Astrocyte of the cerebellum (primary cell): Measurements from ENCODE around the gene ZNF366.

Source experiments
- DNase-seq: peaks from one replicate; pipeline ENCODE4 v3.0.0-alpha.2; 2011; ENCODE audit warnings: low read depth
- H3K4me3 ChIP-seq: 2 replicates; pipeline ENCODE4 v1.5.1; 2011; ENCODE audit warnings: mild to moderate bottlenecking, low read depth, low read length, moderate library complexity
- in situ Hi-C: cut with HindIII; loops from 2 replicates; pipeline ENCODE4 v1.10.0; 2017; ENCODE audit warnings: low sequenced_read_pairs
- TF ChIP-seq, protein P1 (sequence below): IDR thresholded peaks from 2 replicates; pipeline ENCODE4 v1.5.1; 2012; ENCODE audit warnings: low read length, low read depth, moderate library complexity, mild to moderate bottlenecking; ENCODE audit errors: missing control alignments

ZNF366 gene, protein sequence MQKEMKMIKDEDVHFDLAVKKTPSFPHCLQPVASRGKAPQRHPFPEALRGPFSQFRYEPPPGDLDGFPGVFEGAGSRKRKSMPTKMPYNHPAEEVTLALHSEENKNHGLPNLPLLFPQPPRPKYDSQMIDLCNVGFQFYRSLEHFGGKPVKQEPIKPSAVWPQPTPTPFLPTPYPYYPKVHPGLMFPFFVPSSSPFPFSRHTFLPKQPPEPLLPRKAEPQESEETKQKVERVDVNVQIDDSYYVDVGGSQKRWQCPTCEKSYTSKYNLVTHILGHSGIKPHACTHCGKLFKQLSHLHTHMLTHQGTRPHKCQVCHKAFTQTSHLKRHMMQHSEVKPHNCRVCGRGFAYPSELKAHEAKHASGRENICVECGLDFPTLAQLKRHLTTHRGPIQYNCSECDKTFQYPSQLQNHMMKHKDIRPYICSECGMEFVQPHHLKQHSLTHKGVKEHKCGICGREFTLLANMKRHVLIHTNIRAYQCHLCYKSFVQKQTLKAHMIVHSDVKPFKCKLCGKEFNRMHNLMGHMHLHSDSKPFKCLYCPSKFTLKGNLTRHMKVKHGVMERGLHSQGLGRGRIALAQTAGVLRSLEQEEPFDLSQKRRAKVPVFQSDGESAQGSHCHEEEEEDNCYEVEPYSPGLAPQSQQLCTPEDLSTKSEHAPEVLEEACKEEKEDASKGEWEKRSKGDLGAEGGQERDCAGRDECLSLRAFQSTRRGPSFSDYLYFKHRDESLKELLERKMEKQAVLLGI

DNA sequence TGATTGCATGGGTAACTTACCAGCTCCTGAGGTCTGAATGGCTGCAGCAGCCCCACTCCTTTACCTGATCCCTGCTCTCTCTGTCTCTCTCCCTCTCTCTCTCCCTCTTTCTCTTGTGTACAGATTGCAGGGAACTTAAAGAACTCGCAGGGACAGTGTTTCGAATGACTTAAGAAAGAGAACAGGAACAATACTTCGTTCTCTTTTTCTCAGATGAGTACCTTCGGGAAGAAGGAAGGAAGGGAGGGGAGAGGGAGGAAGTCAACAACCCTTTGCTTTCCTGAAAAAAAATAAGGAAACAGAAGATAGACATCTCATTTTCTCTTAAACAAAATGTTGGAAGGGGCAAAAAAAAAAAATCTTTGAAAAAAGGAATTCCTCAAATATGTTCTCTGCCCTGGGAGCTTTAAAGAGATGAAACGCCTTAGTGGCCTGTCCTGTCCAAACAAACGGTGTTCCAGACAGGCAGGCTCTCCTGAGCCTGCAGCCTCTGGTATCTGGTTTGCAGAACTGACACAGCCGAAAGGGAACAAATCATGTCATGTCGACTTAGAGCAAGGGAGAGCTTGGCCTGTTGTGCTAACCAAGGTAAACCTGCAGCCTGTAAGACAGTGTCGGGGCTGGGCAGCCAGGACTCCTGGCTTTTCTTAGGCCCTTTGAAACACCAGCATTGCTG, at the start of gene ZNF366:
Gene ZNF366, minus strand, starts transcription at position 180 of the 676 bp plus-strand sequence. CDS start 45,914 bp downstream, outside the sequence.
- no peak within 1 kb of the TSS for H3K4me3 ChIP-seq
- TF ChIP-seq, protein P1, sequence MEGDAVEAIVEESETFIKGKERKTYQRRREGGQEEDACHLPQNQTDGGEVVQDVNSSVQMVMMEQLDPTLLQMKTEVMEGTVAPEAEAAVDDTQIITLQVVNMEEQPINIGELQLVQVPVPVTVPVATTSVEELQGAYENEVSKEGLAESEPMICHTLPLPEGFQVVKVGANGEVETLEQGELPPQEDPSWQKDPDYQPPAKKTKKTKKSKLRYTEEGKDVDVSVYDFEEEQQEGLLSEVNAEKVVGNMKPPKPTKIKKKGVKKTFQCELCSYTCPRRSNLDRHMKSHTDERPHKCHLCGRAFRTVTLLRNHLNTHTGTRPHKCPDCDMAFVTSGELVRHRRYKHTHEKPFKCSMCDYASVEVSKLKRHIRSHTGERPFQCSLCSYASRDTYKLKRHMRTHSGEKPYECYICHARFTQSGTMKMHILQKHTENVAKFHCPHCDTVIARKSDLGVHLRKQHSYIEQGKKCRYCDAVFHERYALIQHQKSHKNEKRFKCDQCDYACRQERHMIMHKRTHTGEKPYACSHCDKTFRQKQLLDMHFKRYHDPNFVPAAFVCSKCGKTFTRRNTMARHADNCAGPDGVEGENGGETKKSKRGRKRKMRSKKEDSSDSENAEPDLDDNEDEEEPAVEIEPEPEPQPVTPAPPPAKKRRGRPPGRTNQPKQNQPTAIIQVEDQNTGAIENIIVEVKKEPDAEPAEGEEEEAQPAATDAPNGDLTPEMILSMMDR: no peak
- no peak for DNase-seq
- in situ Hi-C loops: no loop called here

DNA sequence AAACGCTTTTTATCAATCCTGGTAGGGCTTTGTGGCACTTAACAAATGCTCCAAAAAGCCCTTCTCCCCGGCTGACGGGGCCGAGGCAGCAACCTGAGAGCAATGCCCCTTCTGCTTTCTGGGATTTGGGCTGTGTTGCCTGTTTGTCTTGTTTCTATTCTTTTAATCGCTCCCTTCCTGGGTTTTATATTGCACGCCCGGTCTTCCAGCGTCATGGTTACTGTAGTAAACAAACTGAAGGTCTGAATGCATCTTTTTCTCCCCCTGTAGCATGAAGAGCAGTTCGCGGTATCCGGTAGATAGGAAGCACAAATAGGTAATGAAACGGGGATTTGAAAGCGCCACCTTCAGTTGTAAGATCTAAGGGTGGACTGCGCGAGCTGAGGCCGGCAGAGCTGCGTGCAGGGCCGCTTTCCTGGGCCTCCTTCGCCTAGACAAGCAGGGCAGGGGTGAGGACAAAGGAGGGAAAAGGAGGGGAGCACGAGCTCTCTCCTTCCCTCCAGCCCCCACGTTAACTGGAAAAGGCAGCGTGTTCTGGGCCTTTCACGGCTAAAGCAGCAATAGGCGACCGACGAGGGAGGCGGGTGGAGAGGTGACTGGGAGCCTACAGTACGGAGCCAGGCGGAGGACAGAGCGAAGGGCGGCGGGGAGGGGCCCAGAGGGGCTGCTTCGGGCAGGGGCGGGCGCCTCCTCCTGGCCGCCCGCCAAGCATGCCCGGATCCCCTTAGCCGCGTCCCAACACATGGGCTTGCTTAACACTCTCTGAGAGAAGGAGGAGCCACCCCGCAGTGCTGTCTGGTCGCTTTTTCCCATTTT, 49.3 kb upstream of the ZNF366 start:
- in situ Hi-C loops: no loop called here
- DNase-seq: peak; percentile 32
- TF ChIP-seq, protein P1: peak; percentile 13
- H3K4me3 ChIP-seq: no peak overlapping the region

DNA sequence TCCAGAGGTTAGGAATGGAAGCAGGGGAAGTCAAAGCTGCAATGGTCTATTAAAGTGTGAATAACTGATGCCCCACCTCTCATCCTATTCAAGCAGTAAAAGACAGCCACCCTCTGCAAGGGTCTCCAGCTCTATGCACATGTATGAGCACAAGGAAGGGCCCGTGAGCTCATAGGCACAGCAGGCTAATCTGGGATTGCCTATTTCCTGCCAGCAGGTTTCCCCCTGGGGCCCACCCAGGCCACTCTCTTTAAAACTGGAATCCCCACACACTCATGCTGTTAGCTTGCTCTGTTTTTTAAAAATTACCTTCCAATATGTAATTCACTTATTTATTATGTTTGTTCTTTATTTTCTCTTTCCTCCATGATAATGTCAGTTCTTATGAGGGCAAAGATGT, 48.7 kb upstream of the ZNF366 start:
- TF ChIP-seq, protein P1: no peak
- DNase-seq: no peak
- in situ Hi-C loops: no loop called here
- H3K4me3 ChIP-seq: no peak overlapping the region

DNA sequence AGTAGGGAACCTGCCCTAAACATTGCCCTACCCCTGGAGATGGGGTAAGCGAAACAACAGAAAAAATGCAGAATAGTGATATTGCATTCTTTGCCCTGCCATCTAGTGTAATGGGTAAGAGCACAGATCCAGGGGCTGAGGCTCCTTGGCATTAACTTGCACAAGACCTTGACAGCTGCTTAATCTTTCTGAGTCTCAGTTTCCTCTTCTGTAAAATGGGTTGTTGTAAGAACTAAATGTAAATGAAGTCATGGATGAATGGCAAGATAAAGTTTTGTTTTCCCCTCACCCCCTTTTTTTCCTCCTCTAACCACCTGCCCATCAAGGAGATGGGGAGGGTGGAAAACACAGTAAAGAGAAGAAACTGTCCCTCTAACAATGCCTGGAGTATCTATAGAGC, 47.7 kb upstream of the ZNF366 start:
- no peak for DNase-seq
- H3K4me3 ChIP-seq: no peak overlapping the region
- TF ChIP-seq, protein P1: no peak
- in situ Hi-C loops: no loop called here

DNA sequence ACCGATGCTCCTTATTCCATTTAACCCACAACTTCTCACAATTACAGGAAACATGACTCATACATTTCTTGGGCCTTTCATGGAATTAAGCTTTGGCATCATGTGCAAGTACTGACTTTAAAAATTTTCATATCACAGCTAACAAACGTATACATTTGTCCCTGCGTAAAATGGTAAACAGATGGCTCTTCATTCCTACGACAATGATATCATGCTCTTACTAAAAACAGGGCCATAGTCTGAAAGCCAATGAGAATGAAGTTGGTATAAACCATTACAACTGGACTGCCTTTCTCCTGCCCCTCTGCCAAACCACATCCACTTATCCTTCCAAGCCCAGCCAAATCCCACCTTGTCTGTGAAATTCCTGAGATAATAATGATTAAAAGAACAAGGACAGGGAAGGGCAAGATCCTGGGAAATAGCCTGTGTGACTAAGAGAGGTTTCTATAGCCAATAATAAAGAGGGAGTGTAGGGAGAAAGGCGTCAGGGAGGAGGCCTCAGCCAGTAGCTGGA, 44.9 kb upstream of the ZNF366 start:
- in situ Hi-C loops: no loop called here
- H3K4me3 ChIP-seq: no peak overlapping the region
- DNase-seq: peak; percentile 97
- TF ChIP-seq, protein P1: no peak
